HG02973 (cell line): ENCODE measurements around the gene UQCRC1.
"Not testable (repeated sequence)": the region's sequence is repeated elsewhere in the genome, so short reads cannot be mapped to it uniquely, and the experiment has no call there.

Experiments
- ATAC-seq: cut with Tn5 transposase; IDR thresholded peaks from one replicate; pipeline ENCODE4 v1.9.1; 2021; ENCODE audit warnings: moderate library complexity; ENCODE audit not compliant: unreplicated experiment

UQCRC1 gene

GRCh38 chr3:48556796-48557626 is 52.4 kb downstream of the UQCRC1 start, which contains the start of gene PFKFB4:
TSS of gene PFKFB4 (minus strand) at chr3:48556803. CDS start at chr3:48556777, 26 bp downstream.
- peak; percentile 81 for ATAC-seq

GRCh38 chr3:48555949-48556795 is 53.3 kb downstream of the UQCRC1 start:
- no peak for ATAC-seq

DNA sequence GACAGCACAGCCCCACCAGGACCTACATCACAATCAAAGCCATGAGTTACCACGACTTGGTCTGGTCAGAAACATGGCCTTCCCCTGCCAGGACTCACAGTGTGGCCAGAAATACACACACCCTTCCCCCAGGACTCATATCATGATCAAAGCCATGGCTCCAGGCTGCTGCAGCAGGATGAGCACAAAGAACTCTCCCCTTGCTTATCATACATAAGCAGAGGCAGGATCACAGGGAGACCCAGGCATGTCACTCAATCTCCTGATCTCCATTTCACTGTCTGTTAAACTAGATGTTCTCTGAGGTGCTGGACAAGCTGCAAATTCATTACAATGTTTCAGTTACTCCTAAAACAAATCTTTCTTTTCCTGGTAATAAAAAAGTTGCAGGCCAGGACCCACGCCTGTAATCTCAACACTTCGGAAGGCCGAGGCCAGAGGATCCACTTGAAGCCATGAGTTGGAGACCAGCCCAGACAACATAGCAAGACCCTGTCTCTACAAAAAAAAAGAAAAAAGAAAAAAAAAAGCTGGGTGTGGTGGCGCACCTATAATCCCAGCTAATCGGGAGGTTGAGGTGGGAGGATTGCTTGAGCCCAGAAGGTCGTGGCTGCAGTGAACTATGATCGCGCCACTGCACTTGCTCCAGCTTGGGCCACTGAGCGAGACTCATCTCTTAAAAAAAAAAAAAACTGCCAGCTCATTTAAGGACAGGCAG is 54.1 kb downstream of the UQCRC1 start:
- ATAC-seq: no peak

DNA sequence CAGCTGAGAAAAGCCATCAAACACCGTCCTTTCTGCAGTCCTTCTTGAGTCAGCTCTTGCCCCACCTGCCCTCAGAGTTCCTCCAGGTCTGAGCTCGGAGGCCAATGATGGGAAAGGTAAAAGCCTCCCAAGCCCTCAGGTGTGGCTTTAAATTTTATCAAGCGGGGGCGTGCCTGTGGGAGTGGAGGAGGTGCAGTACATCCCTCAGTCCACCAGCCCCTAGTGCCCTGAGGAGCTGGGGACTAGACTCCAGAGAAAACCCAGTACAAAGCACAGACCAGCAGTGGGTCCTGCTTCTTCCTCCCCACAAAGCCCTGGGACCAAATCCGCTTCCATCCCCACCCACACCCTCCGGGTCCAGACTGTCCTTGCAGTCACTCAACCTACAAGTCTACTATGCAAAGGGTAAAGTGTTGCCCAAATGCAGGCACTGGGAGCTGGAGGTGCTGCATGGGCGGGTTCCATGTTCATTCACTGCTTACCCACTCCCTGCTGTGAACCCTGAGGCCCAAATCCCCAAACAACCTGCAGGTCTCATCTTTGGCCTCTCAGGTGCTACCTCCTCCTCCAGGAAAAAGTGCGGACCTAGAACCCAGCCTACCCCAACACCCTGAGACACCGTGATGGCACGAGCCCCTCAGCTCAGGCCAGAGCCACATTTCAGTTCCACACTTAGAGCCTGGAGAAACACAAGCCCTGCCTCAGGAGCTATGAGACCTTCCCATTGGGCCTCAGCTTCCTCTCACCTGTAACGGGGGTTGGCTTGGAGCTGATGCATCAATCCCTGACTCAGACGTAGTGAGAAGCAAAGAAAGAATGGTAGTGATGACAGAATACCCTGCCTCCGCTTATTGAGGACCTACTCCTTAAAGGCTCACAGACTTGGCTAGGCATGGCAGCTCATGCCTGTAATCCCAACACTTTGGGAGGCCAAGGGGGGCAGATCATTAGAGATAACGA is 55.3 kb downstream of the UQCRC1 start:
- ATAC-seq: no peak

- ATAC-seq: no peak
Observed at GRCh38 chr3:48553361-48553760, 56.1 kb downstream of the UQCRC1 start.

DNA sequence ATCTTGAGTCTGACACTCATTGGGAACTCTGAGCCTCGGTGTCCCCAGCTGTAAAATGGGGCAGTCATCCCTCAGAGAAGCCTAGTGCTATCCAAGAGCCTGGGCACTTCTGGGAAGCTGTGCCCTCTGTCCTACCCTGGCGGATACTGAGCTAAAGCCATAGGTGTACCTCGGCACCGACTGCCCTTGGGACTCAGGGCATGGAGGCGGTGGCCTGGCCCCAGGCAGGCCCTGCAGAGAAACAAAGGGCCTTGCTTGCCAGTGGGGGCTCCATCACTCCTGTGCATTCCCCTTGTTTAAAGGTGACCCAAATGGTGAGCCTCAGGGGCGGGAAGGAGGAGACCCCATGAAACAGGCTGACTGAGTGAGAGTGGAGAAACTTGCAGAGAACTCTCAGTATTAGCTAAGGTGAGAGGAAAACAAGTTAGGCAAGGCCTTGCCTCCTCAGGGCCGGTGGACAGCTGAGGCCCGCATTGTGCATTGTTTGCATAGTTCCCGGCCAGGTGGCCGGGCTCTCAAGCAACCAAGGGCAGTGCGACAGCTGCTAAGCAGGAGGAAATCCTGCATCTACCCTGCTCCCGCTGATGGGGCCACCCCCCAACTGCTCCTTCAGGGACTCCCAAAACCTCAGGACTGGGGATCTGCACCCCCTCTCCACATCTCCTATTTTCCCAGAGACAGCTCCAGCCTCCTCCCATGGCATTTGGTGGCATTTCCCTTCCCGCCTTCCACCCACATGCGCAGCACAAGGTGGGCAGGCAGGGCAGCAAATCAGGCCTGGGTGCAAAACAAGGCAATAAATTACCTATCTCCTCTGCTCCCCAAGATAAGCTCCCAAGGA is 57.1 kb downstream of the UQCRC1 start:
- ATAC-seq: no peak

GRCh38 chr3:48551651-48552050 is 57.8 kb downstream of the UQCRC1 start:
- ATAC-seq: not testable (repeated sequence)
